ENCODE measurements around the gene BARHL1. TPM values are rescaled to one million over a fixed set of nuclear protein-coding genes. Genes with fewer than 3 reads are reported as not detected.

The BARHL1 gene
- total and polyA plus RNA-seq, 7 donors = not detected

DNA sequence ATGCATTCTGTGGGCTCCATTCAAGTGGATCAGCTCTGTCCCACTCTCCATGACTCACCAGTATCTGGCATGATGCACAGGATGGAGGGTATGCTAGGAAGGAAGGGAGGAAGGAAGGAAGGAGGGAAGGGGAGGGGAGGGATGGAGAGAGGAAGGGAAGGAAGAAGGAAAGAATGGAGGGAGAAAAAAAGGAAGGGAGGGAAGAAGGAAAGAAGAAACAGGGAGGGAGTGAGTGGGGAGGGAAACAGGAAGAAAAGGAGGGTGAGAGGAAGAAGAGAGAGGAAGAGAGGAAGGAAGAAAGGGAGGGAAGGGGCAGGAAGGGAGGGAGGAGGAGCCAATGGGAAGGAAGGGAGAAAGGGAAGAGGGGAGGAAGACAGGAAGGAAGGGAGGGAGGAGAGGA, 5.3 kb upstream of the BARHL1 start:
- no peaks in the 10 kb centered on the region for H3K36me3 ChIP-seq
- H3K27me3 ChIP-seq = peaks cover 34 to 97% (median 58%) of the 10 kb centered on the region in 3 donors
- H3K4me3 ChIP-seq = no peak overlapping the region
- intact Hi-C loops (cut with DNase I) = loop anchor here (5.0 kb wide), 1 partner anchor 165 kb away; the partner anchor contains the start of gene CFAP77
- H3K9me3 ChIP-seq = no peaks in the 10 kb centered on the region
- DNase-seq = no peak
- TF ChIP-seq POLR2A (IDR thresholded peaks at IDR 0.05) = no peak
- no peak for TF ChIP-seq EP300 (IDR thresholded peaks at IDR 0.05)
- TF ChIP-seq, protein P1, sequence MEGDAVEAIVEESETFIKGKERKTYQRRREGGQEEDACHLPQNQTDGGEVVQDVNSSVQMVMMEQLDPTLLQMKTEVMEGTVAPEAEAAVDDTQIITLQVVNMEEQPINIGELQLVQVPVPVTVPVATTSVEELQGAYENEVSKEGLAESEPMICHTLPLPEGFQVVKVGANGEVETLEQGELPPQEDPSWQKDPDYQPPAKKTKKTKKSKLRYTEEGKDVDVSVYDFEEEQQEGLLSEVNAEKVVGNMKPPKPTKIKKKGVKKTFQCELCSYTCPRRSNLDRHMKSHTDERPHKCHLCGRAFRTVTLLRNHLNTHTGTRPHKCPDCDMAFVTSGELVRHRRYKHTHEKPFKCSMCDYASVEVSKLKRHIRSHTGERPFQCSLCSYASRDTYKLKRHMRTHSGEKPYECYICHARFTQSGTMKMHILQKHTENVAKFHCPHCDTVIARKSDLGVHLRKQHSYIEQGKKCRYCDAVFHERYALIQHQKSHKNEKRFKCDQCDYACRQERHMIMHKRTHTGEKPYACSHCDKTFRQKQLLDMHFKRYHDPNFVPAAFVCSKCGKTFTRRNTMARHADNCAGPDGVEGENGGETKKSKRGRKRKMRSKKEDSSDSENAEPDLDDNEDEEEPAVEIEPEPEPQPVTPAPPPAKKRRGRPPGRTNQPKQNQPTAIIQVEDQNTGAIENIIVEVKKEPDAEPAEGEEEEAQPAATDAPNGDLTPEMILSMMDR (IDR thresholded peaks at IDR 0.05) = no peak
- TF ChIP-seq POLR2AphosphoS5 (IDR thresholded peaks at IDR 0.05) = no peak
- peaks cover 0 to 20% (median 5%) of the 10 kb centered on the region in 4 donors for H3K4me1 ChIP-seq
- H3K27ac ChIP-seq = no peak overlapping the region

GRCh38 chr9:132578367-132578932, 4.0 kb upstream of the BARHL1 start:
- Histone ChIP-seq H3K4me3 (no peak overlapping the region), H3K36me3 (no peaks in the 10 kb centered on the region), H3K27me3 (peaks cover 46 to 99% (median 72%) of the 10 kb centered on the region in 3 donors), H3K4me1 (peaks cover 0 to 24% (median 7%) of the 10 kb centered on the region in 4 donors), H3K9me3 (no peaks in the 10 kb centered on the region), H3K27ac (no peak overlapping the region)
- TF ChIP-seq POLR2A (IDR thresholded peaks at IDR 0.05) (no peak), POLR2AphosphoS5 (IDR thresholded peaks at IDR 0.05) (no peak), EP300 (IDR thresholded peaks at IDR 0.05) (no peak)
- TF ChIP-seq, protein P1 (IDR thresholded peaks at IDR 0.05) = no peak
- intact Hi-C loops (cut with DNase I) = loop anchor here (5.0 kb wide), 1 partner anchor 166 kb away; the partner anchor contains the start of gene CFAP77
- DNase-seq = no peak
- 36 to 42% methylated on average over 7 of the region's 7 CpGs for WGBS, 2 donors

GRCh38 chr9:132579427-132579798, 3.0 kb upstream of the BARHL1 start:
- Histone ChIP-seq H3K9me3 (no peaks in the 10 kb centered on the region), H3K4me1 (peaks cover 0 to 24% (median 7%) of the 10 kb centered on the region in 4 donors), H3K4me3 (no peak overlapping the region), H3K27ac (no peak overlapping the region), H3K36me3 (no peaks in the 10 kb centered on the region), H3K27me3 (peaks cover 55 to 99% (median 81%) of the 10 kb centered on the region in 3 donors)
- no peak for DNase-seq
- no peak for TF ChIP-seq POLR2AphosphoS5 (IDR thresholded peaks at IDR 0.05)
- TF ChIP-seq, protein P1 (IDR thresholded peaks at IDR 0.05) = no peak
- 11 to 16% methylated on average over 15 of the region's 15 CpGs for WGBS, 2 donors
- intact Hi-C loops (cut with DNase I) = loop anchor here (5.0 kb wide), 1 partner anchor 167 kb away; the partner anchor contains the start of gene CFAP77

- intact Hi-C loops (cut with DNase I) = no loop called here
- peaks cover 82 to 100% (median 100%) of the 10 kb centered on the region in 3 donors for H3K27me3 ChIP-seq
- H3K27ac ChIP-seq = no peak overlapping the region
- peaks cover 0 to 32% (median 11%) of the 10 kb centered on the region in 4 donors for H3K4me1 ChIP-seq
- 17 to 26% methylated on average over 37 of the region's 37 CpGs for WGBS, 2 donors
- no peak overlapping the region for H3K4me3 ChIP-seq
- no peak for TF ChIP-seq EP300 (IDR thresholded peaks at IDR 0.05)
- TF ChIP-seq POLR2AphosphoS5 (IDR thresholded peaks at IDR 0.05) = no peak
- TF ChIP-seq, protein P1 (IDR thresholded peaks at IDR 0.05) = no peak
- no peak for TF ChIP-seq POLR2A (IDR thresholded peaks at IDR 0.05)
- no peaks in the 10 kb centered on the region for H3K36me3 ChIP-seq
- no peak for DNase-seq
- H3K9me3 ChIP-seq = no peaks in the 10 kb centered on the region
Measured at GRCh38 chr9:132582786-132583583, 579 bp downstream of the BARHL1 start.
